Loucy (cell line): ENCODE measurements around the gene UVSSA.
"Not testable (repeated sequence)": the region's sequence is repeated elsewhere in the genome, so short reads cannot be mapped to it uniquely, and the experiment has no call there.

Experiments used
- H2AFZ ChIP-seq: fragments of 200-600 bp; sonication (generic); 2 replicates; pipeline ENCODE4 v1.6.0; 2016; ENCODE audit warnings: antibody characterized with exemption, mild to moderate bottlenecking, low read length, moderate library complexity
- H3F3A ChIP-seq: fragments of 200-600 bp; 2 replicates; pipeline ENCODE4 v1.6.0; 2016; ENCODE audit warnings: antibody characterized with exemption, low read depth, mild to moderate bottlenecking
- H3K27me3 ChIP-seq: fragments of 200-600 bp; sonication (generic); 2 replicates; pipeline ENCODE4 v1.6.1; 2014; ENCODE audit warnings: low read length, mild to moderate bottlenecking; ENCODE audit not compliant: insufficient read depth, poor library complexity, severe bottlenecking
- H3K36me3 ChIP-seq: fragments of 200-600 bp; sonication (generic); 2 replicates; pipeline ENCODE4 v1.6.1; 2016; ENCODE audit warnings: low read length; ENCODE audit not compliant: insufficient read depth
- H3K4me1 ChIP-seq: fragments of 200-600 bp; sonication (generic); 2 replicates; pipeline ENCODE4 v1.5.1; 2014; ENCODE audit warnings: low read length, mild to moderate bottlenecking; ENCODE audit not compliant: insufficient read depth, poor library complexity, severe bottlenecking
- H3K4me2 ChIP-seq: fragments of 200-600 bp; sonication (generic); 2 replicates; pipeline ENCODE4 v1.6.0; 2014; ENCODE audit warnings: antibody characterized with exemption, low read length, low read depth, mild to moderate bottlenecking; ENCODE audit not compliant: poor library complexity, severe bottlenecking
- H3K4me3 ChIP-seq: fragments of 200-600 bp; sonication (generic); 2 replicates; pipeline ENCODE4 v1.5.1; 2014; ENCODE audit warnings: low read length, mild to moderate bottlenecking, mixed read lengths; ENCODE audit not compliant: poor library complexity, severe bottlenecking
- H3K79me2 ChIP-seq: fragments of 200-600 bp; sonication (generic); 2 replicates; pipeline ENCODE4 v1.6.1; 2014; ENCODE audit warnings: low read length; ENCODE audit not compliant: insufficient read depth
- H3K9ac ChIP-seq: fragments of 200-600 bp; sonication (generic); 2 replicates; pipeline ENCODE4 v1.6.0; 2014; ENCODE audit warnings: mild to moderate bottlenecking, low read depth, low read length, moderate library complexity; ENCODE audit not compliant: poor library complexity, severe bottlenecking
- H3K9me2 ChIP-seq: fragments of 200-600 bp; sonication (generic); replicated peaks from 2 replicates; pipeline ENCODE4 v1.6.1; 2016; ENCODE audit warnings: low read depth, low read length, mixed read lengths
- H3K9me3 ChIP-seq: fragments of 200-600 bp; sonication (generic); 2 replicates; pipeline ENCODE4 v1.6.1; 2014; ENCODE audit warnings: mild to moderate bottlenecking, antibody characterized with exemption, low read length, low read depth; ENCODE audit not compliant: insufficient read depth
- H4K20me1 ChIP-seq: fragments of 200-600 bp; sonication (generic); 2 replicates; pipeline ENCODE4 v1.6.0; 2014; ENCODE audit warnings: antibody characterized with exemption, low read length, mild to moderate bottlenecking; ENCODE audit not compliant: insufficient read depth, poor library complexity, severe bottlenecking
- CTCF ChIP-seq: fragments of 200-600 bp; sonication (generic); conservative IDR thresholded peaks from 2 replicates; pipeline ENCODE4 v1.5.1; 2014; ENCODE audit warnings: mild to moderate bottlenecking, antibody characterized with exemption, low read length
- EZH2phosphoT487 ChIP-seq: fragments of 200-600 bp; IDR thresholded peaks from 2 replicates; pipeline ENCODE4 v1.6.1; 2018; ENCODE audit warnings: antibody characterized with exemption, mild to moderate bottlenecking, moderate library complexity, borderline replicate concordance

UVSSA gene

GRCh38 chr4:1419708-1420107 is 72.7 kb downstream of the UVSSA start:
- Histone ChIP-seq H3K79me2 (no peaks in the 10 kb centered on the region), H3K4me1 (no peaks in the 10 kb centered on the region), H3K27me3 (no peaks in the 10 kb centered on the region), H4K20me1 (no peaks in the 10 kb centered on the region), H3K9ac (no peak overlapping the region), H3K36me3 (no peaks in the 10 kb centered on the region), H3K9me2 (no peaks in the 10 kb centered on the region), H3K9me3 (no peaks in the 10 kb centered on the region; the same call in 1 of the 2 replicates), H3K4me2 (no peak overlapping the region), H2AFZ (no peak overlapping the region), H3F3A (no peaks in the 10 kb centered on the region), H3K4me3 (no peak overlapping the region)
- TF ChIP-seq CTCF (no peak), EZH2phosphoT487 (no peak)

GRCh38 chr4:1421657-1422056 is 74.6 kb downstream of the UVSSA start:
- Histone ChIP-seq H3K9ac (no peak overlapping the region), H3K4me2 (no peak overlapping the region), H3F3A (no peaks in the 10 kb centered on the region), H2AFZ (no peak overlapping the region), H3K36me3 (no peaks in the 10 kb centered on the region), H3K4me1 (no peaks in the 10 kb centered on the region), H4K20me1 (no peaks in the 10 kb centered on the region), H3K4me3 (no peak overlapping the region), H3K27me3 (no peaks in the 10 kb centered on the region), H3K9me2 (no peaks in the 10 kb centered on the region), H3K79me2 (no peaks in the 10 kb centered on the region), H3K9me3 (no peaks in the 10 kb centered on the region; the same call in 1 of the 2 replicates)
- TF ChIP-seq CTCF = no peak
- TF ChIP-seq EZH2phosphoT487 = no peak

GRCh38 chr4:1427010-1427409 is 80.0 kb downstream of the UVSSA start:
- Histone ChIP-seq H3K9me2 (no peaks in the 10 kb centered on the region), H3K4me3 (no peak overlapping the region), H3F3A (no peaks in the 10 kb centered on the region), H3K36me3 (no peaks in the 10 kb centered on the region), H2AFZ (no peak overlapping the region), H3K4me1 (no peaks in the 10 kb centered on the region), H3K79me2 (no peaks in the 10 kb centered on the region), H4K20me1 (no peaks in the 10 kb centered on the region), H3K27me3 (no peaks in the 10 kb centered on the region), H3K9ac (no peak overlapping the region), H3K9me3 (no peaks in the 10 kb centered on the region), H3K4me2 (no peak overlapping the region)
- no peak for TF ChIP-seq EZH2phosphoT487
- TF ChIP-seq CTCF = no peak

GRCh38 chr4:1443688-1444172 is 96.7 kb downstream of the UVSSA start:
- H3K79me2 ChIP-seq, H3K36me3 ChIP-seq, H3K9ac ChIP-seq, H3K4me3 ChIP-seq, H3K9me2 ChIP-seq, H2AFZ ChIP-seq, H3K27me3 ChIP-seq, H3K4me1 ChIP-seq, H3F3A ChIP-seq, H3K4me2 ChIP-seq, H4K20me1 ChIP-seq: not testable (repeated sequence)
- H3K9me3 ChIP-seq = peaks cover 14% of the 10 kb centered on the region; the same call in 1 of the 2 replicates
